IMR-90 (cell line): ENCODE results near the gene CTSH. TPM values are rescaled to one million over a fixed set of nuclear protein-coding genes. Genes with fewer than 3 reads are reported as not detected.

Source experiments
- ATAC-seq: fragments of 200-7000 bp; cut with Tn5 transposase; 2 replicates; pipeline ENCODE4 v1.9.1; 2020; ENCODE audit warnings: low read depth, mild to moderate bottlenecking, moderate library complexity
- BruUV-seq: library from RNA; stranded (reverse); fragments of 400-500 nt; replicated peaks from 2 replicates; lab custom pipeline; 2021; lab: Mats Ljungman, UMichigan
- CTCF ChIA-PET: fragments of 300-600 bp; formaldehyde crosslinking; extraction: SDS; loops from one replicate; lab custom pipeline; 2021; ENCODE audit warnings: antibody characterized with exemption; lab: Yijun Ruan, JAX
- POLR2A ChIA-PET: fragments of 300-600 bp; sonication (Branson Sonifier 250); formaldehyde crosslinking; loops from one replicate; lab custom pipeline; 2022; ENCODE audit warnings: antibody characterized with exemption; ENCODE audit not compliant: unreplicated experiment; lab: Charles Lee
- DNase-seq: peaks from one replicate; pipeline ENCODE4 v3.0.0; 2013
- H2AFZ ChIP-seq: replicated peaks from 2 replicates; pipeline ENCODE3; 2013; ENCODE audit warnings: low read length, mild to moderate bottlenecking; ENCODE audit not compliant: poor library complexity
- H2AK5ac ChIP-seq: 2 replicates; pipeline ENCODE4 v1.6.1; 2013; ENCODE audit warnings: low read depth, low read length, inconsistent platforms
- H2AK9ac ChIP-seq: replicated peaks from 2 replicates; pipeline ENCODE3; 2013; ENCODE audit warnings: mild to moderate bottlenecking, low read depth, low read length, moderate library complexity; ENCODE audit not compliant: poor library complexity
- H2BK120ac ChIP-seq: 2 replicates; pipeline ENCODE4 v1.6.1; 2013; ENCODE audit warnings: low read depth, low read length, inconsistent platforms
- H2BK15ac ChIP-seq: 3 replicates; pipeline ENCODE4 v1.6.1; 2013; ENCODE audit warnings: low read depth, low read length, inconsistent platforms
- H2BK20ac ChIP-seq: 2 replicates; pipeline ENCODE4 v1.6.1; 2013; ENCODE audit warnings: low read depth, mild to moderate bottlenecking, inconsistent platforms, low read length, moderate library complexity
- H2BK5ac ChIP-seq: 2 replicates; pipeline ENCODE4 v1.6.1; 2013; ENCODE audit warnings: mild to moderate bottlenecking, low read depth, low read length, inconsistent platforms; ENCODE audit not compliant: poor library complexity, severe bottlenecking
- H3K14ac ChIP-seq: replicated peaks from 2 replicates; pipeline ENCODE4 v1.6.1; 2013; ENCODE audit warnings: low read depth, low read length, inconsistent platforms
- H3K18ac ChIP-seq: 2 replicates; pipeline ENCODE4 v1.6.1; 2013; ENCODE audit warnings: low read depth, low read length, control low read depth
- H3K23ac ChIP-seq: 2 replicates; pipeline ENCODE4 v1.6.1; 2013; ENCODE audit warnings: low read depth, low read length, inconsistent platforms
- H3K27ac ChIP-seq: 2 replicates; pipeline ENCODE4 v1.5.1; 2013; ENCODE audit warnings: mild to moderate bottlenecking, control low read depth, low read length; ENCODE audit not compliant: insufficient read depth
- H3K27me3 ChIP-seq: 2 replicates; pipeline ENCODE4 v1.6.1; 2013; ENCODE audit warnings: low read length; ENCODE audit not compliant: control insufficient read depth, insufficient read depth
- H3K36me3 ChIP-seq: 2 replicates; pipeline ENCODE4 v1.6.1; 2013; ENCODE audit warnings: low read length, mixed read lengths; ENCODE audit not compliant: control insufficient read depth, insufficient read depth
- H3K4ac ChIP-seq: 2 replicates; pipeline ENCODE4 v1.6.1; 2013; ENCODE audit warnings: low read depth, low read length, inconsistent platforms
- H3K4me1 ChIP-seq: 2 replicates; pipeline ENCODE4 v1.6.1; 2013; ENCODE audit warnings: low read length, mixed read lengths; ENCODE audit not compliant: control insufficient read depth, insufficient read depth
- H3K4me2 ChIP-seq: 2 replicates; pipeline ENCODE4 v1.6.1; 2013; ENCODE audit warnings: low read depth, mild to moderate bottlenecking, control low read depth, low read length, moderate library complexity
- H3K4me3 ChIP-seq: 2 replicates; pipeline ENCODE4 v1.5.1; 2013; ENCODE audit warnings: low read depth, mild to moderate bottlenecking, control low read depth, low read length, moderate library complexity; ENCODE audit not compliant: insufficient read depth
- H3K56ac ChIP-seq: 2 replicates; pipeline ENCODE4 v1.6.1; 2013; ENCODE audit warnings: low read length, inconsistent platforms; ENCODE audit not compliant: insufficient read depth; ENCODE audit errors: extremely low read depth
- H3K79me1 ChIP-seq, 2 experiments: 2 replicates each; pipeline ENCODE4 v1.6.1; 2013; ENCODE audit warnings: low read length in 2 of 2, inconsistent platforms in 1 of 2, low read depth in 1 of 2
- H3K9ac ChIP-seq: 2 replicates; pipeline ENCODE4 v1.6.1; 2013; ENCODE audit warnings: low read depth, low read length, control low read depth
- H3K9me1 ChIP-seq: 2 replicates; pipeline ENCODE4 v1.6.1; 2013; ENCODE audit warnings: low read length, inconsistent platforms; ENCODE audit not compliant: insufficient read depth
- H3K9me3 ChIP-seq: 2 replicates; pipeline ENCODE4 v1.6.1; 2013; ENCODE audit warnings: low read length; ENCODE audit not compliant: control insufficient read depth, insufficient read depth
- H4K20me1 ChIP-seq: 2 replicates; pipeline ENCODE4 v1.6.1; 2013; ENCODE audit warnings: low read length, inconsistent platforms; ENCODE audit not compliant: insufficient read depth
- H4K5ac ChIP-seq: 2 replicates; pipeline ENCODE4 v1.6.1; 2013; ENCODE audit warnings: mild to moderate bottlenecking, low read depth, low read length, control low read depth
- H4K8ac ChIP-seq, 2 experiments: 2 replicates each; pipeline ENCODE4 v1.6.1; 2013; ENCODE audit warnings: low read depth in 2 of 2, low read length in 2 of 2, control low read depth in 1 of 2, inconsistent platforms in 1 of 2
- H4K91ac ChIP-seq: 2 replicates; pipeline ENCODE4 v1.6.1; 2013; ENCODE audit warnings: low read depth, low read length, inconsistent platforms; ENCODE audit not compliant: insufficient read depth
- BHLHE40 ChIP-seq: fragments of 150-350 bp; IDR thresholded peaks from 2 replicates; pipeline ENCODE4 v1.6.1; 2016; ENCODE audit warnings: mild to moderate bottlenecking, low read depth, low read length
- CHD1 ChIP-seq: IDR thresholded peaks from 2 replicates; pipeline ENCODE4 v1.6.1; 2012; ENCODE audit warnings: low read depth, low read length, improper control_type of control experiment
- MAFK ChIP-seq: IDR thresholded peaks from 2 replicates; pipeline ENCODE4 v1.6.1; 2012; ENCODE audit warnings: low read depth, low read length, improper control_type of control experiment
- RAD21 ChIP-seq: IDR thresholded peaks from 2 replicates; pipeline ENCODE4 v1.6.1; 2012; ENCODE audit warnings: low read length, improper control_type of control experiment
- RCOR1 ChIP-seq: IDR thresholded peaks from 2 replicates; pipeline ENCODE4 v1.6.1; 2012; ENCODE audit warnings: mild to moderate bottlenecking, low read length, improper control_type of control experiment; ENCODE audit not compliant: insufficient replicate concordance
- RFX5 ChIP-seq: IDR thresholded peaks from 2 replicates; pipeline ENCODE4 v1.8.0; 2012; ENCODE audit warnings: low read depth, mild to moderate bottlenecking, low read length, moderate library complexity
- WGBS, 2 experiments: methylation state at CpG; one replicate each; pipeline versions ENCODE4 v1.1.5 to v1.1.7; 2013; ENCODE audit warnings: missing lambda C conversion rate in 2 of 2; ENCODE audit not compliant: insufficient read length in 1 of 2; ENCODE audit errors: extremely low coverage in 2 of 2; 5-methylcytosine and 5-hydroxymethylcytosine counted together
- dilution Hi-C: fragments of 300-500 bp; cut with HindIII; formaldehyde crosslinking; loops from one replicate; pipeline ENCODE4 v1.14.3; 2018; ENCODE audit warnings: low sequenced_read_pairs; ENCODE audit not compliant: unreplicated experiment
- in situ Hi-C: fragments of 300-500 bp; cut with MboI; formaldehyde crosslinking; loops from 3 replicates; pipeline ENCODE4 v1.14.3; 2019; ENCODE audit warnings: low sequenced_read_pairs, inconsistent platforms, mixed read lengths
- intact Hi-C: fragments of 100-400 bp; cut with micrococcal nuclease; formaldehyde crosslinking; loops from 2 replicates; pipeline ENCODE4 v1.10.0; 2022
- polyA plus RNA-seq, 3 experiments: library from polyadenylated mRNA; depleted of rRNA; stranded (reverse); fragments of >200 nt; gene quantifications; 2 replicates each; pipeline ENCODE4 v1.2.3, GENCODE V29; 2012; ENCODE audit warnings: low replicate concordance in 1 of 3
- total RNA-seq: library from RNA; depleted of rRNA; stranded (reverse); fragments of >200 nt; gene quantifications from 2 replicates; pipeline ENCODE4 v1.2.3, GENCODE V29; 2012

The CTSH gene
- total and polyA plus RNA-seq, 2 of the 4 experiments (the other 2 are of a cell fraction), result 11.7 to 13.9 TPM

GRCh38 chr15:78895471-78895870, 49.4 kb downstream of the CTSH start:
- no peaks in the 10 kb centered on the region for H3K27me3 ChIP-seq
- H3K4me1 ChIP-seq, result peaks cover 3% of the 10 kb centered on the region
- ChIA-PET CTCF (interaction anchor here (1.4 kb wide), 1 partner anchor 133 kb away, joined by 3 read pairs; no protein-coding TSS in a partner anchor), POLR2A (no interaction called here)
- intact Hi-C loops, result loop anchor here (1.0 kb wide), 1 partner anchor 9 kb away; no protein-coding TSS in a partner anchor
- ATAC-seq (peak; percentile 40; the same call in 1 of the 2 replicates), DNase-seq (peak; percentile 33)
- no peak overlapping the region for H2AK9ac ChIP-seq
- H3K4me3 ChIP-seq, result no peak overlapping the region
- no peak overlapping the region for H3K4ac ChIP-seq
- in situ Hi-C loops, result no loop called here
- H3K18ac ChIP-seq, result no peak overlapping the region
- no peak overlapping the region for H2BK120ac ChIP-seq
- H3K4me2 ChIP-seq, result no peak overlapping the region
- no peak overlapping the region for H4K8ac ChIP-seq
- dilution Hi-C loops, result no loop called here
- no peak overlapping the region for H2BK20ac ChIP-seq
- TF ChIP-seq BHLHE40 (no peak), RFX5 (no peak), MAFK (no peak), CHD1 (no peak), RAD21 (no peak), RCOR1 (no peak)
- no peak overlapping the region for H2BK5ac ChIP-seq
- no peaks in the 10 kb centered on the region for H3K9me1 ChIP-seq
- H3K9me3 ChIP-seq, result no peaks in the 10 kb centered on the region
- no peak overlapping the region for H2BK15ac ChIP-seq
- no peak overlapping the region for H3K27ac ChIP-seq
- no peak overlapping the region for H3K9ac ChIP-seq
- no peak overlapping the region for H3K23ac ChIP-seq
- WGBS, 2 experiments, result no CpG with 5 or more reads among the region's 3 CpGs
- no peak overlapping the region for H2AK5ac ChIP-seq
- no peak overlapping the region for H3K56ac ChIP-seq
- no peak overlapping the region for H3K14ac ChIP-seq
- H3K36me3 ChIP-seq, result peaks cover 66% of the 10 kb centered on the region
- no peak overlapping the region for H4K5ac ChIP-seq
- H4K91ac ChIP-seq, result no peak overlapping the region
- H3K79me1 ChIP-seq, result peaks cover 7 to 55% of the 10 kb centered on the region in 2 experiments; a peak in 3 of 4 replicates
- H4K20me1 ChIP-seq, result peaks cover 62% of the 10 kb centered on the region
- no peak overlapping the region for H2AFZ ChIP-seq
- no TSS peak for BruUV-seq
